Testis (tissue), 2 donors: ENCODE results near the gene SMYD4.

Source experiments
- POLR2A ChIP-seq: fragments of 450-650 bp; IDR thresholded peaks from one replicate; pipeline ENCODE4 v1.6.1; 2017; ENCODE audit warnings: antibody characterized with exemption, mild to moderate bottlenecking, moderate library complexity
- TF ChIP-seq, protein P1 (sequence below), 3 experiments: fragments of 450-650 bp in 2 of 3; fragments of 200-600 bp in 1 of 3; sonication (generic) in 1 of 3; IDR thresholded peaks; one replicate each; pipeline ENCODE4 v1.5.1; 2016 to 2019; ENCODE audit warnings: antibody characterized with exemption in 3 of 3, mild to moderate bottlenecking in 2 of 3, moderate library complexity in 1 of 3

DNA sequence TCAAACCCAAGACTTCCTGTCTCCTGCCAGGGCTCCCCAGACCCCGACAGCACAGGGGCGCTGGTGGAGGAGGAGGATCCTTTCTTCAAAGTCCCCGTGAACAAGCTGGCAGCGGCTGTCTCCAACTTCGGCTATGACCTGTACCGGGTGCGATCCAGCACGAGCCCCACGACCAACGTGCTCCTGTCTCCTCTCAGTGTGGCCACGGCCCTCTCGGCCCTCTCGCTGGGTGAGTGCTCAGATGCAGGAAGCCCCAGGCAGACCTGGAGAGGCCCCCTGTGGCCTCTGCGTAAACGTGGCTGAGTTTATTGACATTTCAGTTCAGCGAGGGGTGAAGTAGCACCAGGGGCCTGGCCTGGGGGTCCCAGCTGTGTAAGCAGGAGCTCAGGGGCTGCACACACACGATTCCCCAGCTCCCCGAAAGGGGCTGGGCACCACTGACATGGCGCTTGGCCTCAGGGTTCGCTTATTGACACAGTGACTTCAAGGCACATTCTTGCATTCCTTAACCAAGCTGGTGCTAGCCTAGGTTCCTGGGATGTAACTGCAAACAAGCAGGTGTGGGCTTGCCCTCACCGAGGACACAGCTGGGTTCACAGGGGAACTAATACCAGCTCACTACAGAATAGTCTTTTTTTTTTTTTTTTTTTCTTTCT, 59.8 kb downstream of the SMYD4 start:
- no peak for TF ChIP-seq POLR2A
- TF ChIP-seq, protein P1, sequence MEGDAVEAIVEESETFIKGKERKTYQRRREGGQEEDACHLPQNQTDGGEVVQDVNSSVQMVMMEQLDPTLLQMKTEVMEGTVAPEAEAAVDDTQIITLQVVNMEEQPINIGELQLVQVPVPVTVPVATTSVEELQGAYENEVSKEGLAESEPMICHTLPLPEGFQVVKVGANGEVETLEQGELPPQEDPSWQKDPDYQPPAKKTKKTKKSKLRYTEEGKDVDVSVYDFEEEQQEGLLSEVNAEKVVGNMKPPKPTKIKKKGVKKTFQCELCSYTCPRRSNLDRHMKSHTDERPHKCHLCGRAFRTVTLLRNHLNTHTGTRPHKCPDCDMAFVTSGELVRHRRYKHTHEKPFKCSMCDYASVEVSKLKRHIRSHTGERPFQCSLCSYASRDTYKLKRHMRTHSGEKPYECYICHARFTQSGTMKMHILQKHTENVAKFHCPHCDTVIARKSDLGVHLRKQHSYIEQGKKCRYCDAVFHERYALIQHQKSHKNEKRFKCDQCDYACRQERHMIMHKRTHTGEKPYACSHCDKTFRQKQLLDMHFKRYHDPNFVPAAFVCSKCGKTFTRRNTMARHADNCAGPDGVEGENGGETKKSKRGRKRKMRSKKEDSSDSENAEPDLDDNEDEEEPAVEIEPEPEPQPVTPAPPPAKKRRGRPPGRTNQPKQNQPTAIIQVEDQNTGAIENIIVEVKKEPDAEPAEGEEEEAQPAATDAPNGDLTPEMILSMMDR (IDR thresholded peaks at IDR 0.05), result no peak
